GOT3 (cell line): ENCODE measurements around the gene PIGK.

Experiments
- DNase-seq: peaks from one replicate; lab custom pipeline; 2025; ENCODE audit warnings: mixed read lengths; lab: John Stamatoyannopoulos, UW

PIGK gene

DNA sequence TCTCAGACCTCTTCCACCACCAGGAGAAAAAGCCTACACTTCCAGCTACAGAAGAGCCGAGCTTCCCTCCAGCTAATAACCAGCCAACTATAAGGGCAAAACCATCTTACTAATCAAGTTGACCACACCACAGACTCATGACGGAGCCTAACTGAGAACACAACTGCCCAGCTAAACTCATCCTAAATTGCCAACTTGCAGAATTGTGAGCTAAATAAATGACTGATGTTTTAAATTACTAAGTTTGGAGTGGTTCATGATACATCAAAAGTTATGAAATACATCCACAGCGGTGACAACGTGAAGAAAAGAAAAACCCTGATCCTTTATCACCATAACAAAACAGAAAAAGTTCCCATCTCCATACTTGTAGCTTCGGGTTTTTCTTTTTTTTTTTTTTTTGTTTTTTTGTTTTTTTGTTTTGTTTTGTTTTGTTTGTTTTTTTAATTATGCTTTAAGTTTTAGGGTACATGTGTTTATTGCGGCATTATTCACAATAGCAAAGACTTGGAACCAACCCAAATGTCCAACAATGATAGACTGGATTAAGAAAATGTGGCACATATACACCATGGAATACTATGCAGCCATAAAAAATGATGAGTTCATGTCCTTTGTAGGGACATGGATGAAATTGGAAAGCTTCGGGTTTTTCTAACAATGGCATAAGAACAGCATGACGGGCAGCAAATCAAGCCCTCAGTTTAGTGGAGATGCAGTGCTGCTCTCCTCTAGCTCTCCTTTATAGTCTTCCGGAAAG, 122.6 kb downstream of the PIGK start:
- no peak for DNase-seq

DNA sequence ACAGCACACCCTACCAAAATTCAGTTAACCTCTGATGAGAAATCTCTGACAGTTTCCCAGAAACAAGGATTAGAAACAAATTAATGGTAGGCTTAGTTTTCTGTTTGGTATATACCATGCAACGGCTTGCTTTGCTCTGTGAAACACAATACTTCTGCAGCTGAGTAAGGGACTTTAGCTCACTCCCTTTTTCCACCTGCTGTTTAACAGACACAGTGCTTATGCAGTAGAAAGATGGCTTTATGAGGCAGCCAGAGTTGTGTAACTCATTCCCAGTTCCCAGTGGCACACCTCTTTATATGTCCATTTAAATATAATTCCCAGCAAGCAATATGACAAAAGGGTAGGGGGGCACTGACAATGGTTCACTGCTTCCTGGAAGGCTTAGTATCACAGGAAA, 124.0 kb downstream of the PIGK start:
- DNase-seq = no peak

DNA sequence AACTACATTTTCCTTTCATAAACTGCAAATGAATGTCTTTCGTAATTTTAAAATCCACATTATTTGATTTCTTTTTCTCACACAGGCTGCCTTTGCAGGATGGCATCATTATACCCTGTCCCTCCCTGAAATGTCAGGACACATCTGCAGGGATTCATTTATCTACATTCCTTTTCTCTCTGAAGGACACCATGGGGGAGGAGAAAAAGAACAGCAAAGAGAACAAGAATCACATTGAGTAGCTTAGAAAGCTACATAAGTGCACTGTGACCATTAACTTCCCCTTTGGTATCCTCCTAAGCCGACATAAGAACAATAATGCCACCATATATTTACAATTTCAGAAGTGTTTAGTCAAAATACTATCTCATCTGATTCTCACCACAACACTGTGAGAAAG, 129.5 kb downstream of the PIGK start:
- no peak for DNase-seq

DNA sequence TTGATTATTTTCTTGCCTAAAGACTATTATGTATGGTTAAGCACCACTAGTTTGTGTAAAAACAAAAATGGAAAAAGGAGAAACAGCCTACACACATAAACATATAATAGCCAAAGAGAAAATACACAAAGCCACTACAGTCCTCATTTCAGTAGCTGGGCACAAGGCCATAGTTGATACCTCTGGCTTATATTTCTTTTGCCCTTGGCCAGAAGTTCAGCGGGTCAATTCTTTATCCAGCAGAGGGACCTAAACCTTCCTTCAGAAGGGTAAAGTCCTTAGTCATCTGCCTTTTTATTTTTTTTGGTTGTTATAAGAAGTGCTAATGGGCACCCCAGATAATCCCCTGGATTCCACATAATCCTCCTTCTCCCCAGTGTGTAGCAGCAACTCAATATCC, 134.1 kb downstream of the PIGK start:
- no peak for DNase-seq

DNA sequence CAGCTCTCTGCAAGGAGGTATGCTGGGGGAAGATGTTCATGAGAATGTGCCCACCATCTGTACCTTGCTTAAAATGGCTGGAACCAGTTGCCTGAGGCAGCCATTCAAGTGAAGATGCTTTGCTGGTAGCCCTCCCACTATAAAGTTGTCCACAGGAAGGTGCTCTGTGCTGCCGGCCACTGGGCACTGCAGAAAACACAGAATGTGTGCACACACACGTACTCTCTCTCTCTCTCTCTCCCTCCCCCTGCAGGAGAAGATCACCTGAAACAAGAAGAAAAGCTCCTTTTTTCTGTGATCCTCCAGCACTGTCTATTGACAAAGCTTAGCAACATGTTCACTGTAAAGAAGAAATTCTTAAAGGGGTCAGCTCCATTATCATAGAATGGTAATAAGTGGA, 134.8 kb downstream of the PIGK start:
- DNase-seq = no peak

DNA sequence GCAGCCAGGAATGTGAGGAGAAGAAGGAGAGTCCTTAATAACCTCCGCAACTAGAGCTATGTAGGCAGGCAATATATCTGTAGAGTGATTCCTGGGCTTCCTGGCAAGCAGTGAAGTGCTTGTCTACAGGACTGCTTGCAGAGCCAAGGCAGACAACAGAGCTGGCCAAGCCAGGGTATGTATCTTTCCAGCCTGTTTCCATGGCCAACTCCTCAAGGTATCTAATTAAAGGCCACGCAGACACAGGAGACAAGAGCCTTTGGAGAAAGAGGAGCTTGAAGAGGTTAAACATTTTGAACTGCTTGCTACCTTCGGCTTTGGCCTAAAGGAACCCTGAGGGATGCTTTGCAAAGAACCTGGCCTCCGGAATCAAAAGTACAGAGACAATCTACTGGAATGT, 137.4 kb downstream of the PIGK start:
- DNase-seq = no peak

DNA sequence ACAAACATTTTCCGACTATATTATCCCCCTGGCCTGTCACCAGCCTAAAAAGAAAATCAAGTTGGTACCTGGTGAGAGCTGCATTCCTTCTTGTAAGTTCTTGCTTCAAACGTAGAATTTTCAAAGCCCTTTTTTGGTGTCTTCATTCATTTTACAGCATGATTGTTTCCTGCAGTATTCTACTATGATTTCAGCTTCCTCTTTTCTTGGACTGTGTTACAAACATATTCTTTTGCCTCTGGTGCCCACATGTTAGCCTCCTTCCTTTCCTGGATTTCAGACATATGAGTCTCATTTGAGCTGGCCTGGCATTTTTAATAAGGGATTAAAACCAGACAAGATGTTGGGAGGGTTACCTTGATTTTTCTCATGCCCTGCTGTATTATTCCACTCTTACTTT, 142.5 kb downstream of the PIGK start:
- DNase-seq = no peak

DNA sequence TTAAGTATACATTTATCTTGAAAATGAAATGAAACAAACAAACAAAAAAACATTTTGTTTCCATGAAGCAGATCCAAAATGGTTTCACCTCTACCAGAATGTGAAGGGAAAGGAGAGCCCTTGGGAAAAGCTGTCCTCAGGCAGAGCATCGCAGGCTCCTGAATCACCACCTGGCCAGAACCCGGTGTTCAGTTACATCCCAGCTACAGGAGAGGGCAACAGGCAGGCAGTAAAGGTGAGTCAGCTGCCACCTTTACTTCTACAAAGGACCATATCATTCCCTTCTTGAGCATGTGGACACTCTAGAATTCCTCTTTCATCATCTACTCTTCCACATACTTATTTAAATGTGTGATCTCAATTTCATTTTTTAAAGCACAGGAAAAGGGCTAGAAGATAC, 151.2 kb downstream of the PIGK start:
- no peak for DNase-seq

DNA sequence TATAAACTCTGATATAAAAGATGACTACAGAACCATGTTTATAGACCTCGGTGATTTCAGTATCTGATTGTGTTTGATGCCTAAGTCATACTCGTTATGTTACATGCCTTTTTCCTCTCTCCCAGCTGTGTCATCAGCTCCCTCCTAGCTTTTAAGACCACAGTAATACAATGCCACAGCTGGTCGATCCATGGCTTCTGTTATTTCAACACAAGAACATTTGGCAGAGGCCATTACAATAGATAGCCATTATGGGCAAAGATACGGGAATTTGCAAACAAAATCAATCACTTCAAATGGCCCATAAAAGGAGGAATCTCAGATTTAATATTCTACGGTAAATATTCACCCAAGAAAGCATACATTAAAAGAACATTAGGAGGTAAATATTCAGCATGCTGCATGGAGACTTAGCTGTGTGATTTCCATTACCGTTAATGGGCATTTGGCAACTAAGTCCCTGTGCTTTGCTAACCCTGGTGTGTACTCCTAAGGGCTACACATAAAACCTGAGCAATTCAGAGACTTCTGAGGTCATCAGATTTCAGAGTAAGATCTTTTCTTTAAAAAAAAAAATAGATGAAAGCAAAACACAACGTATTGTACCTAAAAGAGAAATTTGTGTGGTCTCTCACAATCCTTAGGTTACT, 153.4 kb downstream of the PIGK start:
- DNase-seq = no peak

DNA sequence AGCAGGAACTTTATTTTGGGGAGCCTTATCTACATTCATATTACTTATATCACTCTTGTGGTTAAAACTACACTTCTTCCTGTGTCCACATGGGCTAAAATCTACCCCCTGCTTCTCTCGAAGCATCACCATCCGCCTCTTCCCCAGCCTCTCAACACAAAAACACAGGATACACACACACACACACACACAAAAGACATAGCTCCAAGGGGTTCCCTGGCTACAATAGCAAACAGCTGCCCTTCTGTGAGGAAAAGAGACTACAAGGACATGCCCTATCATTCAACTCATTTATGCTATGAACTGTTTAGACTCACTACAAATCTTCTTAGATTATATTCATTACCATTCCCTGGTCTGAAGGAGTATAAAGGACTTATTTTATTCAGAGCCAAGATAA, 155.0 kb downstream of the PIGK start:
- no peak for DNase-seq

DNA sequence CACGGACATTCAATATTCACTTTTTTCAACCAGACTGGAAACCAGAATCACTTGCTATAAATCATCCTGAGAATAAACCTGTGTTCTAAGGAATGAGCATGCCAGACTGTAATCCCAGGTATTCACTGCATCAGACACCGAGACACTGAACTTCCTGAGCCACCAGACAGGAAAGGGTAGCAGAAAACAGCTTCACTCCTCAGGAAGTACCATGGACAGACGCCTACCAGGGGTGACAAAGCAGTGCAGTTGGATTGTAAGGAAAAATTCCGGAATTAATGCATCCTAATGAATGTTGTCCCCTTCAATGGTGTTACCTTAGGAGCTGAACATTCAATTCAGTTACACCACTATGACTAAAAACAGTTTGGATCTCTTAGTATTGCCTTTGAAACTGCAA, 156.1 kb downstream of the PIGK start:
- no peak for DNase-seq

DNA sequence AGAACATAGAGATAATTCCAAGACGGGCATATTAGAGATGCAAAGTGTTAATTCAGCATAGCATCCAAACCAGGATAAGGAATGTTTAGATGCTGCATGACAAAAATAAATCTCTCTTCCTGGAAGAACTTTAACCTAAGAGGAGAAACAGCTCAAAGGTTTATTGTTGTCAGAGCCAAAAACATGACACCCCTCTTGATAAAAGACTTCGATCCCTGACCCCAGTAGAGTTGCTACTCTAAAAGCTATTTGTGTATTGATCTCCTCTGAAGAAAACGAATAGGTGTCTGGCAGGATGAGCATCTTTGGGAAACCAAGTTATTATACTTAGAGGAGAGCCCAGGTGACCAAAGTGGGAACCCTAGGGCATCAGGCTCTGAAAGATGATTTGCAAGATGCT, 158.1 kb downstream of the PIGK start:
- no peak for DNase-seq

DNA sequence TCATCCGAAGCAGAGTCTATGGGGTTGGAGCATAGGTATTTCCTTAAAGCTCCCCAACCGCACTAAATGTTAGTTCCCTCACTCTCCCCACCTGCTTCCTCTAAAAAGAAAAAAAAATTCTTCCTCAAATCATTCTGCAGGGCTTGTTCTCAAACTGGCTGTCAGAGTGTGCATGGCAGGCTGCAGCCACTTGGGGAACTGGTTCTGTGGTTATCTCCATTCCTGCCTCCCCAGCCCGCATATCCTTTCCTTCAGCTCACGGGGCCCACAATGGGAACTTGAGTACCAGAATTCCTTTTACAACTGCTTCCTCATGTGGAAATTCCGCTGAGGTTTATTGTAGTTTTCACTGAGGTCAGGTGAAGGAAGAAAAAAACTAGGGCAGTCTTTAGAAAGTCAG, 159.2 kb downstream of the PIGK start:
- DNase-seq = no peak

DNA sequence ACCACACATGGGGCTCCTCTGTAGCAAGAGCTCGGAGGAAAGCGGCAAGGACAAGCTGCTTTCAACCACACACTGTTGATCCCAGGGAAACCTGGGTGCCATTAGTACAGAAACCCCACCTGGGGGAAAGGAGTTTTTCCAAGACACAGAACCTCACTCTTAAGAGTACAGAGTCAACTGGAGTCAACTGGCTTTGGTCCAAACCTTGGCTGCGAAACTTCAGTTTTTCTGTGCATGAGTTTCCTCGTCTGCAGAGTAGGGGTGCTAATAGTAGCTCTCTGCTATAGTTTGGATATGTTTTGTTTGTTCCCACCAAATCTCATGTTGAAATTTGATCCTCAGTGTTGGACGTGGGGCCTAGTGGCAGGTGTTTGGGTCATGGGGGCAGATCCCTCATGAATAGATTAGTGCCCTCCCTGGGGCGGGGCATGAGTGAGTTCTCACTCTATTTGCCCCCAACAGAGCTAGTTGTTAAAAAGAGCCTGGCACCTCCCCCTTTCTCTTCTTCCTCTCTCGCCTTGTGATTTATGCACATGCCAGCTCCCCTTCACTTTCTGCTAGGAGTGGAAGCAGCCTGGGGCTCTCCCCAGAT, 161.1 kb downstream of the PIGK start:
- DNase-seq = no peak

DNA sequence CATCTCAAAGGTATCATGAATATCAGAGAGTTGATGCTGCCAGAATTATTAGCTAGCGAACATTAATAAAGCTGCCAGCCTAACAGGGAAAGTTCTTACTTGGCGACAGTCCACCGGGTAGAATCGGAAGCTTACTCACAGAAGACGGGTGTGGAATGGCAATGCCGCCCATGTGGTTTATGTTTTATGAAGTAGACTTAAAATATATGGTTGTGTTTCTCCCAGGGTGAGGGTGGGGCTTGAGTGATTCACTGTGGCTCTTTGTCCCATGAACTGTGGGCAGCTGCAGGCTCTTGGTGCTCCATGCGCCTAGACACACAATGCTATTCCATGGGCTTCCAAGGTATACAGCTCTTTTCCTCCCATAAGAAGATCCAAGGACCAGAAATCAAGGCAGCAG, 162.7 kb downstream of the PIGK start:
- DNase-seq = no peak

DNA sequence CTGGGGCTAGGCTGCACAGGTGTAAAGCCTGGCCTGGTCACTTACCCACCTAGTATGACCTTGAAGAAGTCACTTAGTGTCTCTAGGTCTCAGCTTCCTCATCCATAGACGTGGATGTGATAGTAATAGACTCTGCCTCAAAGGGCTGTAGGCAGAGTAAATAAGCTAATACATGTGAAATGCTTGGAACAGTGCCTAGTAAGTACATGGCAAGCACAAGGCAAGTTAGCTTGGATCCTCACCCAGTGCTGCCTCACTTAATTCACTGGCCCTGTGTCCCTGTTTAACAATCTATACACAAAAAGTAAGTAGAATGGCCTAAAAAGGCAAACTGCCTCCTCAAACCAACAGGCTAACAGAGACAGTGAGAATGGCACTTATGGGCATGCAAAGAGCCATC, 167.8 kb downstream of the PIGK start:
- no peak for DNase-seq

DNA sequence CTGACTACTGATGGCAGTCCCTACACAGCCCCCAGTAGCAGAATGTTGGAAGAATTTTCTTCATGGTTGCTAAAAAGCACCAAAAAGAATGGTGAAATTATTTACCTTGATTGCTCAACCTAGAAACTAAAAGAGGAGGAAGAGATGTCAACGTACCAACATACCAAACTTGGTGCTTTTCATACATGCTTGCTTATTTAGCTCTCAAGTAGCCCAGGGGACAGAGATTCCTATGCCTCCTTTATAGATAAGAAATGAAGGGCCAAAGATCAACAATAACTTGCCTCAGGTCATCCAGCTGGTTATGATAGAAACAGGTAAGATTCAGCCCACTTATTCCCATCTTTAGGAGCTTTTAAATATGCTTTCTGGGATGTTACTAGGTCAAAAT, 170.6 kb downstream of the PIGK start:
- no peak for DNase-seq

DNA sequence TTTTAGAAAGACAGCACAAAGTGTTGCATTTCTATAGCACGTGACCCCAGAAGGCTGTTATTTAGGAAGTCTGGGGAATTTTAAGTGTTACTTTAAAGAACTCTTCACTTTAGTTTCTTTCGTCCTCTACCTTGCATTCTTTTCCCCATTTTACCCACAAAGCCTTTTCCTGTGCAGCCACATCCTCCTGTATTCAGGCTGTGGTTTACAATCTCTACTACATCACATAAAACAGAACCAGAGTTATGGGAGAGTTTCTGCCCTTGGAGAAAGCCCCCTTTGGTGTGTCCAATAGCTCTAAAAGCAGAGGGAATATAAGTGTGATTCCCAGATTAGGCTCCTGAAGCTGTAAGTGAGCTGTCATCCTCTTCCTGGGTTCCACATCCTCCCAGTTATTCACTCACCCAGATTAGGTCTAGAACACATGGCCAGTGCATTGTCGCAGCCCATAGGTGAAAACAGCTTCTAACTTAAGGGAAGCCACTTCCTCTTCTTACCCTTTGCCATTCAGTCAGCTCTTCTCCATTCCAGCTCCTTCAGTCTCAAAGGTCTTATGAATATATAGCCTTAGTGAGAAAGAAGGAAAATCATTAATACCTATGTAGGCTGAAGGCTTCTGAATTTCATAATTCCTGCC, 171.1 kb downstream of the PIGK start:
- no peak for DNase-seq

DNA sequence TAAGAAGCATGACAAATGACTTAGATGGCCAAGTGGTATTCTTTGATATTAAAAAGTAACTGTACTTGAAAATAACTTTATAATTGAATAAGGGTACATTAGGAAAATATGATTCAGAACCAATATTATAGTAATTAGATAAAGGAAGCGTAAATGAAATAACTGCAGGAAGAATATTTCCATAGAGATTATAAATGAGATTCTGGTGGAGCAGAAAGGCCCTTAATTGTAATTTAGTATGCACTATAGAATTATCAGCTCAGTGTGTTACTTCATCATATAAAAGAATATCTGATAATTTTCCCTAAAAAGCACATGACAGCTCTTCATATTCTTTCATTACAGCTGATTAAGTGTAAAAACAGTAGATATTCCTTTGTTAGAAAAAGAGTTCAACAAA, 171.7 kb downstream of the PIGK start:
- no peak for DNase-seq

DNA sequence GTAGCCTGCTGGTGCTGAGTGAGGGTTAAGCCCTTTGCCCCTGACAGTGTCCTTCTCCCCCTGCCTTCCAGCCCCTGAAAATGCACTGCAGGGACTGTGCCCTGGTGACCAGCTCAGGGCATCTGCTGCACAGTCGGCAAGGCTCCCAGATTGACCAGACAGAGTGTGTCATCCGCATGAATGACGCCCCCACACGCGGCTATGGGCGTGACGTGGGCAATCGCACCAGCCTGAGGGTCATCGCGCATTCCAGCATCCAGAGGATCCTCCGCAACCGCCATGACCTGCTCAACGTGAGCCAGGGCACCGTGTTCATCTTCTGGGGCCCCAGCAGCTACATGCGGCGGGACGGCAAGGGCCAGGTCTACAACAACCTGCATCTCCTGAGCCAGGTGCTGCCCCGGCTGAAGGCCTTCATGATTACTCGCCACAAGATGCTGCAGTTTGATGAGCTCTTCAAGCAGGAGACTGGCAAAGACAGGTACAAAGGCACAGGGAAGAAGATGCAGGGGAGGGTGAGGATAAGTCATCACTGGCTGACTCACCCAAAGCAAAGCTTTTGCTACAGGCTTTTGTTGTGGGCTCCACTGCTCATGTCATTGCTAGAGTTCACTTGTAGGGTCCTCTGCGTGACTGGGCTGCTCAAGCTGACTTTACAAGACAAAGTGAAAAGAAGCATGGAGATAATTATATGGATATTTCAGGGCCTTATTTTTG, 174.9 kb downstream of the PIGK start:
- DNase-seq = no peak

DNA sequence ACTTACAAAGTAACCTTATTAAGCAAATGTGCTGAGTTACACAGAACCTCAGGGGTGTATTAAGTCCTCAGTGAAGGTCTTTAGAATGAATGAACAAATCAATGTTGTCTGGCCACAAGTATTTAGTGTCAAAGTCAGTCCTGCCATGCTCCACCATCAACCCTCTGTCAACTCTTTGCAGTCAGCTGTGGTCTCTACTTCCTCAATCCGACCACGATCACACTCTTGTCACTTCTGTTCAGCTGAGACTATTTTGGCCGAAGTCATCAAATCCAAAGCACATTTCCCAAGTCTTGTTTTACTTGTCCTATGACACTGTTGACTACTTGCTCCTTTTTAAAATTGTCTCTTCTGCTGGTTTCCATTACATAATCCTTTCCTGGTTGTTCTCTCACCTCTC, 178.4 kb downstream of the PIGK start:
- no peak for DNase-seq

DNA sequence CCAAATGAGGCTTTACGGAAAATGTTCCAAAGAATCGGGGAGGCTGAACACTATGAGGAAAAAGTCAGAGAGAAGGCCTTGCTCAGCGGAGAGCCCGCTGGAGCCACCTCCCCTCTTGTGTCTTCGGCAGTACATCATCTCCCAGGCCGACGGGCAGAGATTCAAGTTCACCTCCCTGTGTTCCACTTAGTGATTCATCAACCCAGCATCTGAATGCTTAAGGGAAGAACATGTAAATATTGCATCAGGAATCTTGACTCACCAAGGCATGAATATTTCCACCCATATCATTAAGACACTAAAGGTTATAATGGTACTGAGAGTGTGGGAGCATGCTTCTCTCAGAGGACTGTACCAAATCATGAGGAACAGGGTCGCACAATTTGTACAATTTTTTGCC, 179.5 kb downstream of the PIGK start:
- DNase-seq = no peak

DNA sequence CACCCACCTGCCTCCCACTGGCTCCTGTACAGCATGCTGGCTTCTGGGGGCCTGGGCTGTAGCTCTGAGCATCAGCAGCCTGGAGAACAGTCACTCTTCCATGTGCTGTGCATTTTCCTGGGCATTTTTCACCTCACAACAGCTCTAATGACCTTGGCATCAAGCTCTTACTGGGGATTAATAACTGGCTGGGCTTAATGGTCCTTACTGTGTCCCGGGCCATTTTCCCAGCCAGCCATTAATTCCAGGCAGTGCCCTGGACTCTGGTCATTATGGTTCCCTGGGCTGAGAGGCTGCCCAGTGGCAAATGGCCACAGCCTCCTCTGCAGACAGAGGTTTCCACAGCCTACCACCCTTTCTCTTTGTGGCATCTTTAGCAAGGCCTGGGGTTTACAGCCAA, 180.1 kb downstream of the PIGK start:
- no peak for DNase-seq
